Lung (tissue), 12 donors: ENCODE results near the gene PPP2R3B. TPM values are rescaled to one million over a fixed set of nuclear protein-coding genes. Genes with fewer than 3 reads are reported as not detected.

ENCODE experiments used
- ATAC-seq: fragments of 200-7000 bp; cut with Tn5 transposase; one replicate; pipeline ENCODE4 v1.9.1; 2020; ENCODE audit warnings: moderate number of reproducible peaks; ENCODE audit not compliant: insufficient read depth, low FRiP score
- DNase-seq, 3 donors: peaks; one replicate each; pipeline ENCODE4 v3.0.0-alpha.2; 2013 to 2017
- H3K27ac ChIP-seq, 2 donors: one replicate each; pipeline ENCODE4 v1.5.1; 2013; ENCODE audit warnings: mild to moderate bottlenecking in 2 of 2, moderate library complexity in 2 of 2, control low read depth in 1 of 2, inconsistent platforms in 1 of 2, low read depth in 1 of 2, low read length in 1 of 2
- H3K27me3 ChIP-seq, 3 donors: one replicate each; pipeline ENCODE4 v1.5.1; 2013; ENCODE audit warnings: low read length in 2 of 3; ENCODE audit not compliant: control insufficient read depth in 3 of 3, insufficient read depth in 3 of 3
- H3K36me3 ChIP-seq, 4 donors: one replicate each; pipeline ENCODE4 v1.5.1; 2013; ENCODE audit warnings: low read length in 4 of 4, mild to moderate bottlenecking in 1 of 4, moderate library complexity in 1 of 4; ENCODE audit not compliant: control insufficient read depth in 4 of 4, insufficient read depth in 4 of 4
- H3K4me1 ChIP-seq, 5 donors: one replicate each; pipeline ENCODE4 v1.5.1; 2013; ENCODE audit warnings: low read length in 5 of 5, mild to moderate bottlenecking in 2 of 5, moderate library complexity in 1 of 5; ENCODE audit not compliant: control insufficient read depth in 5 of 5, insufficient read depth in 5 of 5
- H3K4me3 ChIP-seq: one replicate; pipeline ENCODE4 v1.5.1; 2013; ENCODE audit warnings: mild to moderate bottlenecking, control low read depth, moderate library complexity
- H3K9ac ChIP-seq, 2 donors: one replicate each; pipeline ENCODE4 v1.5.1; 2013; ENCODE audit warnings: low read length in 2 of 2, control low read depth in 1 of 2; ENCODE audit not compliant: insufficient read depth in 1 of 2
- H3K9me3 ChIP-seq, 4 donors: one replicate each; pipeline ENCODE4 v1.5.1; 2013; ENCODE audit warnings: low read length in 3 of 4, mild to moderate bottlenecking in 1 of 4, moderate library complexity in 1 of 4; ENCODE audit not compliant: control insufficient read depth in 4 of 4, insufficient read depth in 3 of 4
- CTCF ChIP-seq: IDR thresholded peaks from 2 replicates; pipeline ENCODE4 v1.5.1; 2012; ENCODE audit warnings: mild to moderate bottlenecking; ENCODE audit errors: control extremely low read depth, extremely low read depth
- WGBS, 2 donors: extraction: QIAGEN DNeasy Blood & Tissue Kit; methylation state at CpG; one replicate each; pipeline ENCODE4 v1.1.7; 2013; 5-methylcytosine and 5-hydroxymethylcytosine counted together
- polyA plus RNA-seq, 2 donors: library from polyadenylated mRNA; stranded (reverse); fragments of 200-250 nt; gene quantifications; one replicate each; pipeline ENCODE4 v1.2.1, GENCODE V29; 2013
- total RNA-seq, 2 donors: library from RNA; depleted of rRNA in 1 of 2; stranded (reverse); fragments of >200 nt in 1 of 2; gene quantifications; one replicate each; pipeline ENCODE4 v1.2.1, GENCODE V29; 2014 to 2021
- donor health status: control.
- donor health status: control.
- donor health status: Bipolar disorder and iron deficiency.
- donor health status: healthy.
- donor health status: DM: yes; HTN: yes; CAD: no.

The PPP2R3B gene
- total and polyA plus RNA-seq, 4 donors: 7.8 to 21.0 (median 15.6) TPM

- ATAC-seq: no peak
- H3K4me1 ChIP-seq: peaks cover 0 to 8% (median 0%) of the 10 kb centered on the region in 5 donors
- H3K9me3 ChIP-seq: peaks cover 0 to 6% (median 0%) of the 10 kb centered on the region in 4 donors
- no peak overlapping the region for H3K4me3 ChIP-seq
- no peak overlapping the region for H3K9ac ChIP-seq
- no peak for DNase-seq
- 97 to 98% methylated on average over 47 of the region's 47 CpGs for WGBS, 2 donors
- H3K27me3 ChIP-seq: peaks cover 0 to 5% (median 0%) of the 10 kb centered on the region in 3 donors
- H3K36me3 ChIP-seq: peaks cover 4 to 39% (median 22%) of the 10 kb centered on the region in 4 donors
- H3K27ac ChIP-seq: no peak overlapping the region
- TF ChIP-seq CTCF: no peak
These were observed 51.5 kb downstream of the PPP2R3B start for GRCh38 chrX:334971-335757.

- no peak for DNase-seq
- no peak for ATAC-seq
- no peak for TF ChIP-seq CTCF
- peaks cover 0 to 5% (median 0%) of the 10 kb centered on the region in 3 donors for H3K27me3 ChIP-seq
- H3K36me3 ChIP-seq: peaks cover 4 to 39% (median 22%) of the 10 kb centered on the region in 4 donors
- H3K9me3 ChIP-seq: peaks cover 0 to 6% (median 0%) of the 10 kb centered on the region in 4 donors
- no peak overlapping the region for H3K27ac ChIP-seq
- peaks cover 0 to 8% (median 0%) of the 10 kb centered on the region in 5 donors for H3K4me1 ChIP-seq
- WGBS, 2 donors: 95 to 96% methylated on average over 50 to 53 of the region's 53 CpGs
- H3K9ac ChIP-seq: no peak overlapping the region
- H3K4me3 ChIP-seq: no peak overlapping the region
These were observed 52.3 kb downstream of the PPP2R3B start for GRCh38 chrX:334331-334891.

- 94 to 95% methylated on average over 51 of the region's 51 CpGs for WGBS, 2 donors
- Histone ChIP-seq H3K9me3 (peaks cover 0 to 6% (median 0%) of the 10 kb centered on the region in 4 donors), H3K9ac (no peak overlapping the region), H3K4me3 (no peak overlapping the region), H3K36me3 (peaks cover 4 to 36% (median 22%) of the 10 kb centered on the region in 4 donors), H3K27me3 (peaks cover 0 to 5% (median 0%) of the 10 kb centered on the region in 3 donors), H3K4me1 (peaks cover 0 to 8% (median 0%) of the 10 kb centered on the region in 5 donors), H3K27ac (no peak overlapping the region)
- no peak for DNase-seq
- TF ChIP-seq CTCF: no peak
- ATAC-seq: no peak
These were observed 52.9 kb downstream of the PPP2R3B start for GRCh38 chrX:333611-334311.
